ENCODE measurements around the gene BZW1. TPM values are rescaled to one million over a fixed set of nuclear protein-coding genes. Genes with fewer than 3 reads are reported as not detected.

BZW1 gene
- total RNA-seq, 4 donors from 2014 or later: 253 to 372 (median 274) TPM

DNA sequence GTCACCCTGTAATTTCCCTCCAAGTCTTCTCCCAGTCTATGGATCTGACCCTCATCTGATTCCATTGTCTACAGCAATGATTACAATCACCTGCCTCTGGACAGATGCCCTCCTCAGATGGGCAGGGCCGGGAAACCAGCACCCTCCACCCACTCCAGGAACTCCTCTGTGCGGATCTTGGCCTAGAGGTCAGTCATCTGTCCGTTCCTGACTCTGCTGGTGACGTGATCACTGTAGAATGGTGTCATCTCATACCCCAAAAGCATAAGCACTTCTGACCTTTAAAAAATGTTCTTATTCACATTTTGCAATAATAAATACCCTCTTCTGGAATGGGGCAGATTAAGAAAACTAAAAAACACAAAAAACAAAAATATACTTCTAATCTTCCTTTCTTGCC, 29.5 kb upstream of the BZW1 start:
- Histone ChIP-seq H3K4me3 (no peak overlapping the region), H3K27ac (no peak overlapping the region), H3K36me3 (no peaks in the 10 kb centered on the region), H3K27me3 (no peaks in the 10 kb centered on the region), H3K9me3 (no peaks in the 10 kb centered on the region), H3K4me1 (no peaks in the 10 kb centered on the region)
- no peak for ATAC-seq
- TF ChIP-seq POLR2AphosphoS5 (IDR thresholded peaks at IDR 0.05): no peak
- TF ChIP-seq, protein P1, sequence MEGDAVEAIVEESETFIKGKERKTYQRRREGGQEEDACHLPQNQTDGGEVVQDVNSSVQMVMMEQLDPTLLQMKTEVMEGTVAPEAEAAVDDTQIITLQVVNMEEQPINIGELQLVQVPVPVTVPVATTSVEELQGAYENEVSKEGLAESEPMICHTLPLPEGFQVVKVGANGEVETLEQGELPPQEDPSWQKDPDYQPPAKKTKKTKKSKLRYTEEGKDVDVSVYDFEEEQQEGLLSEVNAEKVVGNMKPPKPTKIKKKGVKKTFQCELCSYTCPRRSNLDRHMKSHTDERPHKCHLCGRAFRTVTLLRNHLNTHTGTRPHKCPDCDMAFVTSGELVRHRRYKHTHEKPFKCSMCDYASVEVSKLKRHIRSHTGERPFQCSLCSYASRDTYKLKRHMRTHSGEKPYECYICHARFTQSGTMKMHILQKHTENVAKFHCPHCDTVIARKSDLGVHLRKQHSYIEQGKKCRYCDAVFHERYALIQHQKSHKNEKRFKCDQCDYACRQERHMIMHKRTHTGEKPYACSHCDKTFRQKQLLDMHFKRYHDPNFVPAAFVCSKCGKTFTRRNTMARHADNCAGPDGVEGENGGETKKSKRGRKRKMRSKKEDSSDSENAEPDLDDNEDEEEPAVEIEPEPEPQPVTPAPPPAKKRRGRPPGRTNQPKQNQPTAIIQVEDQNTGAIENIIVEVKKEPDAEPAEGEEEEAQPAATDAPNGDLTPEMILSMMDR (IDR thresholded peaks at IDR 0.05): no peak
- TF ChIP-seq EP300 (IDR thresholded peaks at IDR 0.05): no peak
- 80 to 85% methylated on average over 3 to 4 of the region's 4 CpGs for WGBS, 2 donors (ENCODE audit: low coverage in 1 of 2)

DNA sequence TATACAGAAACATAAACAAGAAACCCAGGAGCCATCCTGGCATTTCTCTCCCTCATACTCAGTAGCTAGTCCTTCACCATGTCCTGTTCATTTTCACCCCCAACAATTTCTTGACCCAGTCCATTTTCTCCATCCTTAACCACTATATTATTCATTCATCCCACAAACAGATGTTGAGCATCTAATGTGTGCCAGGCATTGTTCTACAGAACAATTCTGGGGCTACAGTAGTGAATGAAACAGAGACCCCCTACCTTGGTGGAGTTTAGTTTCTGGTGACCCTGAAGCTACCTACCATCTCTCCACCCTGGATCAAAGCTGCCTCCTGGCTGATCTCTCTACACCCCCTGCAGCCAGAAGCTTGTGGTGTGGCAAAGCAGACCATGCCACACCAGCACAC, 27.5 kb upstream of the BZW1 start:
- TF ChIP-seq POLR2AphosphoS5 (IDR thresholded peaks at IDR 0.05) (no peak), POLR2A (IDR thresholded peaks at IDR 0.05) (no peak), EP300 (IDR thresholded peaks at IDR 0.05) (no peak)
- TF ChIP-seq, protein P1 (IDR thresholded peaks at IDR 0.05): no peak
- Histone ChIP-seq H3K36me3 (no peaks in the 10 kb centered on the region), H3K9me3 (no peaks in the 10 kb centered on the region), H3K4me1 (no peaks in the 10 kb centered on the region), H3K27ac (no peak overlapping the region), H3K27me3 (no peaks in the 10 kb centered on the region), H3K4me3 (no peak overlapping the region)
- no peak for ATAC-seq

DNA sequence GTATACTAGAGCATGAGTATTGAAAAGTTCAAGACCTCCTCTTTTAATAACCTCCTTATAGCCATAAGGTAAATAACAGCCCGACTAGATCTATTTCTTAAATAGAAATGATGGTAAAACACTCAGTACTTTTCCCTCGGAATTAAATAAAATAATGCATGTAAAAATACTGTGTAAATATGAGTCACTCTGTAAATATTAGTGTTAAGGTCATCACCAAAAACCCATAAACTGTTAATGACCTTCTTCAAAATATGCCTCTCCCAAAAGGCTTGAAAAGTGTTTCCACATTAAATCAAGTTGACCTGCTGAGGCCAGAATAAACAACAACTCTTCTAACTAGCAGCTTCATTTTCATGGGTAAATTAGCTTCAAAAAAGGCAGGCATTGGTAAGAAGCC, 25.3 kb upstream of the BZW1 start:
- Histone ChIP-seq H3K36me3 (no peaks in the 10 kb centered on the region), H3K9me3 (no peaks in the 10 kb centered on the region), H3K27ac (no peak overlapping the region), H3K27me3 (no peaks in the 10 kb centered on the region), H3K4me1 (no peaks in the 10 kb centered on the region), H3K4me3 (no peak overlapping the region)
- TF ChIP-seq, protein P1 (IDR thresholded peaks at IDR 0.05): no peak
- TF ChIP-seq POLR2AphosphoS5 (IDR thresholded peaks at IDR 0.05) (no peak), POLR2A (IDR thresholded peaks at IDR 0.05) (no peak), EP300 (IDR thresholded peaks at IDR 0.05) (no peak)
- ATAC-seq: no peak
- 40 to 47% methylated on average over 2 of the region's 2 CpGs for WGBS, 2 donors (ENCODE audit: low coverage in 1 of 2)

DNA sequence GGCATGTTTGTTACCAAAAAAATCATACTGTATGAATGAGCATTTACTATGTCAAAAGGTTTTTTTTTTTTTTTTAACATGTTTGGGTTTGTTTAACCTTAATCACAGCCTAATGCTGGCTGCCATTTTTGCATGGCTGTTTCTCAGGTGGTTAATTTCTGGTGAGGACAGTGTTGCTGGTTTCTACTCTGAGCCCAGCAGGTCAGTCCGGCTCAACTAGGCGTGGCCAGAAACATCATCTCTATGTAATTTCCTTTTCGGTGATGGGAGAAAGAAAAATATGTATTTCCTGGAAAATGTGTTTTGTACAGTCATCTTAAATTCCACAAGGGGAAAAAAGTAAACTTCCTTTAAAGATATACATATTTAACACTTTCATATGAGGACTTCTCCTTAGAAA, 24.9 kb upstream of the BZW1 start:
- Histone ChIP-seq H3K9me3 (no peaks in the 10 kb centered on the region), H3K27me3 (no peaks in the 10 kb centered on the region), H3K27ac (no peak overlapping the region), H3K4me1 (no peaks in the 10 kb centered on the region), H3K36me3 (no peaks in the 10 kb centered on the region), H3K4me3 (no peak overlapping the region)
- TF ChIP-seq, protein P1 (IDR thresholded peaks at IDR 0.05): no peak
- no peak for TF ChIP-seq POLR2A (IDR thresholded peaks at IDR 0.05)
- no peak for TF ChIP-seq POLR2AphosphoS5 (IDR thresholded peaks at IDR 0.05)
- no peak for TF ChIP-seq EP300 (IDR thresholded peaks at IDR 0.05)
- no peak for ATAC-seq
- WGBS, 2 donors (ENCODE audit: low coverage in 1 of 2): 39 to 45% methylated on average over 2 to 3 of the region's 3 CpGs

DNA sequence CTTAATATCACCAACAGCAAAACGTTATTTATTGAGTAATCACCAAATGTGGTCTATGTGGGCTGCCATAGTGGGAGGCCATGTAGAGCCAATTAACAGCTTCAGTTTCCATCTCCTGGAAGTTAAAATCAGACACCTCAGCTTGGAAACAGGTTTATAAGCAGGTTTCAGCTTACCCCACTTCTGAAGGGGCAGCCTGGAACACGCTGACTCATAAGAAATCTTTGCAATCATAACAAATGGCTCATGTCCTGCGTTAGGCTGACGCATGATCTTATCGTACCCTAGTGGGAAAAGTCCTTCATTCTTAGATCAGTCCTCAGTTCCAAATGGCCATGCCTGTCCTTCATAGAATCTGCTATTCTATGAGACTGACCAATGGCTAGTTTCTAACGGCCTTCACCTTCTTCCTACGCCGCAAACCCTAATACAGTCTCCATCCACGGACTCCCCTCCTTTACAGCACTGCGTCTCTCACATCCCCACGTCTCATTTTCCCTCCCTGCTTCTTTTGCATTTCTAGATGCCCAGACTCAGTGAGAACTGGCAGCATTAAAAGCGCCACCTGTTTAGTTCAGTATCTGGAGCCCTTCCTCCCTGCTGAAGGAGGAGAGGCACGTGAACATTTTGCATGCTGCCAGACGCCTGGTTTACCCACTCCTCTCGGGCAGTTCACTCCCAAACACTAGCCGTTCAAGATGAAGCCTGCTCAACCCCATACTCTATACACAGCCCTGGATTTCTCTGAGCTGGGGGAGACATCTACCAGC, 24.2 kb upstream of the BZW1 start:
- no peaks in the 10 kb centered on the region for H3K9me3 ChIP-seq
- no peak overlapping the region for H3K27ac ChIP-seq
- 75% methylated on average over 16 of the region's 16 CpGs; no CpG with 5 or more reads in 1 of the 2 donors for WGBS, 2 donors (ENCODE audit: low coverage in 1 of 2)
- H3K27me3 ChIP-seq: no peaks in the 10 kb centered on the region
- ATAC-seq: no peak
- no peak for TF ChIP-seq POLR2A (IDR thresholded peaks at IDR 0.05)
- TF ChIP-seq, protein P1 (IDR thresholded peaks at IDR 0.05): no peak
- no peak for TF ChIP-seq EP300 (IDR thresholded peaks at IDR 0.05)
- TF ChIP-seq POLR2AphosphoS5 (IDR thresholded peaks at IDR 0.05): no peak
- H3K4me3 ChIP-seq: no peak overlapping the region
- H3K36me3 ChIP-seq: no peaks in the 10 kb centered on the region
- H3K4me1 ChIP-seq: no peaks in the 10 kb centered on the region
